HCT116 (cell line): ENCODE measurements around the gene SKI. TPM values are rescaled to one million over a fixed set of nuclear protein-coding genes. Genes with fewer than 3 reads are reported as not detected.

ENCODE experiments used
- ATAC-seq: fragments of 200-7000 bp; cut with Tn5 transposase; 2 replicates; pipeline ENCODE4 v1.9.1; 2020; ENCODE audit warnings: mild to moderate bottlenecking, moderate library complexity
- BruUV-seq: library from RNA; stranded (reverse); fragments of 400-500 nt; replicated peaks from 2 replicates; lab custom pipeline; 2021; lab: Mats Ljungman, UMichigan
- CTCF ChIA-PET: fragments of 300-600 bp; sonication (Branson Sonifier 250); formaldehyde crosslinking; loops from one replicate; lab custom pipeline; 2021; ENCODE audit warnings: antibody characterized with exemption; lab: Charles Lee
- POLR2A ChIA-PET: fragments of 300-600, 350-600 bp; sonication (Branson Sonifier 250); formaldehyde crosslinking; loops from one replicate; lab custom pipeline; 2021; ENCODE audit warnings: antibody characterized with exemption; lab: Charles Lee
- RAD21 ChIA-PET, 2 experiments: fragments of 300-600 bp; sonication (Branson Sonifier 250); formaldehyde crosslinking; loops; one replicate each; lab custom pipeline; 2023; ENCODE audit warnings: low total read pairs in 2 of 2; ENCODE audit not compliant: uncharacterized antibody in 2 of 2, unreplicated experiment in 2 of 2, low non-redundant PET in 1 of 2; lab: Charles Lee
- DNase-seq: peaks from one replicate; pipeline ENCODE4 v3.0.0-alpha.2; 2010; ENCODE audit warnings: low read depth, low spot score
- H2AFZ ChIP-seq: fragments of 200-600 bp; shearing (Covaris generic), sonication (generic); 2 replicates; pipeline ENCODE4 v1.6.1; 2017; ENCODE audit warnings: low read depth, mixed run types, mixed read lengths, antibody characterized with exemption, low read length; ENCODE audit not compliant: poor library complexity, severe bottlenecking
- H3K27ac ChIP-seq: 2 replicates; pipeline ENCODE4 v1.5.1; 2012; ENCODE audit warnings: low read depth, low read length
- H3K27me3 ChIP-seq: fragments of 200-600 bp; sonication (generic); 2 replicates; pipeline ENCODE4 v1.6.1; 2016; ENCODE audit warnings: mixed run types, low read length, mixed read lengths; ENCODE audit not compliant: insufficient read depth
- H3K36me3 ChIP-seq, 2 experiments: fragments of 200-500 bp in 1 of 2; fragments of 200-600 bp in 1 of 2; sonication (Bioruptor generic) in 1 of 2; sonication (generic) in 1 of 2; 2 replicates each; pipeline versions ENCODE4 v1.5.1 to v1.6.1; 2014 to 2016; ENCODE audit warnings: low read length in 2 of 2, inconsistent platforms in 1 of 2, mixed read lengths in 1 of 2, mixed run types in 1 of 2; ENCODE audit not compliant: insufficient read depth in 2 of 2, control insufficient read depth in 1 of 2
- H3K4me1 ChIP-seq, 2 experiments: fragments of 200-600 bp in 1 of 2; sonication (generic) in 1 of 2; 2 replicates each; pipeline versions ENCODE4 v1.5.1 to v1.6.1; 2012 to 2017; ENCODE audit warnings: low read length in 2 of 2, inconsistent platforms in 1 of 2, mild to moderate bottlenecking in 1 of 2, mixed read lengths in 1 of 2, mixed run types in 1 of 2, moderate library complexity in 1 of 2; ENCODE audit not compliant: insufficient read depth in 2 of 2, control insufficient read depth in 1 of 2
- H3K4me2 ChIP-seq: fragments of 200-600 bp; sonication (generic); 2 replicates; pipeline ENCODE4 v1.6.1; 2017; ENCODE audit warnings: mixed run types, low read length, mixed read lengths
- H3K4me3 ChIP-seq, 2 experiments: fragments of 200-600 bp in 1 of 2; sonication (generic) in 1 of 2; replicated peaks in 1 of 2; 2 replicates each; pipeline ENCODE4 v1.5.1; 2011 to 2016; ENCODE audit warnings: low read length in 2 of 2, control low read depth in 1 of 2, low read depth in 1 of 2, mild to moderate bottlenecking in 1 of 2, mixed read lengths in 1 of 2, mixed run types in 1 of 2
- H3K79me2 ChIP-seq: fragments of 200-600 bp; sonication (generic); 2 replicates; pipeline ENCODE4 v1.6.1; 2017; ENCODE audit warnings: mild to moderate bottlenecking, mixed run types, low read length, moderate library complexity, mixed read lengths; ENCODE audit not compliant: insufficient read depth
- H3K9ac ChIP-seq: fragments of 200-600 bp; sonication (generic); 2 replicates; pipeline ENCODE4 v1.6.1; 2016; ENCODE audit warnings: low read length, mixed read lengths
- H3K9me2 ChIP-seq: fragments of 200-600 bp; sonication (generic), shearing (Covaris generic); 2 replicates; pipeline ENCODE4 v1.6.1; 2017; ENCODE audit warnings: mixed run types, mild to moderate bottlenecking, moderate library complexity; ENCODE audit not compliant: insufficient read depth
- H3K9me3 ChIP-seq, 2 experiments: fragments of 200-500 bp in 1 of 2; fragments of 200-600 bp in 1 of 2; sonication (Bioruptor generic) in 1 of 2; sonication (generic) in 1 of 2; 2 replicates each; pipeline ENCODE4 v1.6.1; 2014 to 2017; ENCODE audit warnings: low read length in 2 of 2, mixed read lengths in 2 of 2, inconsistent platforms in 1 of 2, low read depth in 1 of 2, mild to moderate bottlenecking in 1 of 2, mixed run types in 1 of 2, moderate library complexity in 1 of 2; ENCODE audit not compliant: control insufficient read depth in 1 of 2, insufficient read depth in 1 of 2
- H4K20me1 ChIP-seq: fragments of 200-600 bp; sonication (generic), shearing (Covaris generic); 2 replicates; pipeline ENCODE4 v1.6.1; 2017; ENCODE audit warnings: mixed run types, mild to moderate bottlenecking, moderate library complexity; ENCODE audit not compliant: insufficient read depth
- CBX3 ChIP-seq: IDR thresholded peaks from 2 replicates; pipeline ENCODE4 v1.6.1; 2012; ENCODE audit warnings: low read depth
- CEBPB ChIP-seq: IDR thresholded peaks from 2 replicates; pipeline ENCODE4 v1.6.1; 2012; ENCODE audit warnings: low read depth
- EGR1 ChIP-seq: IDR thresholded peaks from 2 replicates; pipeline ENCODE4 v1.6.1; 2012; ENCODE audit warnings: low read depth
- ELF1 ChIP-seq: IDR thresholded peaks from 2 replicates; pipeline ENCODE4 v1.6.1; 2012; ENCODE audit warnings: low read depth, borderline replicate concordance
- EZH2phosphoT487 ChIP-seq: fragments of 200-600 bp; IDR thresholded peaks from 2 replicates; pipeline ENCODE4 v1.6.1; 2018; ENCODE audit warnings: antibody characterized with exemption, borderline replicate concordance
- FOSL1 ChIP-seq: IDR thresholded peaks from 2 replicates; pipeline ENCODE4 v1.6.1; 2012; ENCODE audit warnings: low read depth
- JUND ChIP-seq: IDR thresholded peaks from 2 replicates; pipeline ENCODE4 v1.6.1; 2012
- POLR2A ChIP-seq: IDR thresholded peaks from 2 replicates; pipeline ENCODE4 v1.7.0; 2011; ENCODE audit warnings: borderline replicate concordance; ENCODE audit not compliant: insufficient read depth, insufficient read length; ENCODE audit errors: extremely low read depth
- POLR2AphosphoS5 ChIP-seq: IDR thresholded peaks from 2 replicates; pipeline ENCODE4 v1.6.1; 2011; ENCODE audit warnings: mild to moderate bottlenecking, low read depth, low read length, moderate library complexity
- RAD21 ChIP-seq: IDR thresholded peaks from 2 replicates; pipeline ENCODE4 v1.6.1; 2012; ENCODE audit warnings: low read depth, mild to moderate bottlenecking
- SIN3A ChIP-seq: IDR thresholded peaks from 2 replicates; pipeline ENCODE4 v1.6.1; 2012; ENCODE audit warnings: low read depth
- SP1 ChIP-seq: IDR thresholded peaks from 2 replicates; pipeline ENCODE4 v1.6.1; 2012; ENCODE audit warnings: low read depth
- SRF ChIP-seq: IDR thresholded peaks from 2 replicates; pipeline ENCODE4 v1.6.1; 2012; ENCODE audit warnings: low read depth
- TCF7L2 ChIP-seq: IDR thresholded peaks from 2 replicates; pipeline ENCODE4 v1.7.0; 2011; ENCODE audit warnings: borderline replicate concordance, inconsistent platforms; ENCODE audit not compliant: insufficient read depth, insufficient read length; ENCODE audit errors: extremely low read depth
- ZFX ChIP-seq: fragments of 450-650 bp; IDR thresholded peaks from 2 replicates; pipeline ENCODE4 v1.6.1; 2017
- ZNF274 ChIP-seq: fragments of 200-500 bp; sonication (Bioruptor generic); IDR thresholded peaks from 2 replicates; pipeline ENCODE4 v1.6.1; 2014; ENCODE audit warnings: mild to moderate bottlenecking, low read depth, low read length, inconsistent platforms
- intact Hi-C: fragments of 100-400 bp; cut with micrococcal nuclease; formaldehyde crosslinking; loops from 2 replicates; pipeline ENCODE4 v1.10.0; 2022
- total RNA-seq: library from RNA; stranded (reverse); gene quantifications from one replicate; pipeline ENCODE4 v1.2.1, GENCODE V29; 2021; ENCODE audit not compliant: unreplicated experiment
- TF ChIP-seq, protein P1 (sequence below), 3 experiments: fragments of 200-600 bp in 1 of 3; sonication (generic) in 1 of 3; IDR thresholded peaks in 2 of 3; conservative IDR thresholded peaks in 1 of 3; 2 replicates each; pipeline ENCODE4 v1.5.1; 2012 to 2017; ENCODE audit warnings: low read depth in 2 of 3, low read length in 2 of 3, antibody characterized with exemption in 1 of 3, borderline replicate concordance in 1 of 3, control low read depth in 1 of 3, mild to moderate bottlenecking in 1 of 3, mixed read lengths in 1 of 3, mixed run types in 1 of 3, moderate library complexity in 1 of 3; ENCODE audit not compliant: insufficient read depth in 1 of 3
- TF ChIP-seq, protein P2 (sequence below): IDR thresholded peaks from 2 replicates; pipeline ENCODE4 v1.6.1; 2012
- TF ChIP-seq, protein P3 (sequence below): IDR thresholded peaks from 2 replicates; pipeline ENCODE4 v1.6.1; 2011; ENCODE audit warnings: mild to moderate bottlenecking, low read length, moderate library complexity; ENCODE audit not compliant: insufficient replicate concordance; ENCODE audit errors: extremely low read depth
- TF ChIP-seq, protein P4 (sequence below): IDR thresholded peaks from 2 replicates; pipeline ENCODE4 v1.6.1; 2012

Gene SKI
- total RNA-seq, 1 experiment from 2014 or later: 56.2 TPM

DNA sequence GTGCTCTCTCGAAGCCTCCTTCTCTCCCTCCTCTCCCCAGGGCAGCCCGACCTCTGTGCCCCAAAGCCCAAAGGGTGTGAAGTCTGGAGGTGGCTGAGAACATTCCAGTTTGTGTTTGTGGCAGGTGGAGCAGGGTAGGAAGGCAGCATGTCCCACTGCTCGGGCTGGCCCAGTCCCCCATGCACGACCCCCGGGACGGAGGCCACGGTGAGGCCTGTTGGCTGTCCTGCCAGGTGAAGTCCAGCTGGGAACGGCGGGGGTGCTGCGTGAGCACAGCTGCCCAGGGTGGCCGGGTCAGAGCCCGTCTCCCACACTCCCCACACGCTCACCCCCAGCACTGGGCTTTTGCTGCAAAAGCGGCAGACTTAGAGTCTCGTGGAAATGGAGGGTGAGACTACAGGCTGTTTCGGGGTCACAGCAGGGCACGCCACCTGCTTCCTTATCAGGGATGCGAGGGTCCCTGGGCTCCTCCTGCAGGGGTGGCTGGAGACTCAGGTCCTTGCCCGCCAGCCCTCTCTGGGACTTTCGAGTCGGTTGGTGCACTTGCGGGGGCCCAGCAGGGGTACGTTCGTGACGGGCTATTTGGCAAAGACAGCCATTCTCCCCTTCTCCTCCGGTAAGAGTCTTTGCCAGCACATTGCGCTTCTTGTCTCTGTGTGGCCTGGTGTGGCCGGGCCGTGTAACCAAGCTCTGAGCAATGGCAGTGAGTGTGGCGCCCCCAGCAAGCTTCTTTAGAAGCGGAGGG is 123.0 kb downstream of the SKI start:
- H3K4me2 ChIP-seq: no peak overlapping the region
- no peak overlapping the region for H2AFZ ChIP-seq
- no peak overlapping the region for H3K4me3 ChIP-seq
- ATAC-seq (no peak), DNase-seq (no peak)
- no peaks in the 10 kb centered on the region for H3K4me1 ChIP-seq
- no peaks in the 10 kb centered on the region for H3K27me3 ChIP-seq
- no peaks in the 10 kb centered on the region for H4K20me1 ChIP-seq
- ChIA-PET POLR2A (no interaction called here), RAD21 (no interaction called here), CTCF (no interaction called here)
- no peaks in the 10 kb centered on the region for H3K9me2 ChIP-seq
- H3K27ac ChIP-seq: no peak overlapping the region
- TF ChIP-seq SP1 (no peak), POLR2A (no peak), SRF (no peak), ZNF274 (no peak), CBX3 (no peak), SIN3A (no peak), RAD21 (no peak), ELF1 (no peak), ZFX (no peak), CEBPB (no peak), JUND (no peak), POLR2AphosphoS5 (no peak), EGR1 (no peak), TCF7L2 (no peak), EZH2phosphoT487 (no peak), FOSL1 (no peak)
- TF ChIP-seq, protein P1, sequence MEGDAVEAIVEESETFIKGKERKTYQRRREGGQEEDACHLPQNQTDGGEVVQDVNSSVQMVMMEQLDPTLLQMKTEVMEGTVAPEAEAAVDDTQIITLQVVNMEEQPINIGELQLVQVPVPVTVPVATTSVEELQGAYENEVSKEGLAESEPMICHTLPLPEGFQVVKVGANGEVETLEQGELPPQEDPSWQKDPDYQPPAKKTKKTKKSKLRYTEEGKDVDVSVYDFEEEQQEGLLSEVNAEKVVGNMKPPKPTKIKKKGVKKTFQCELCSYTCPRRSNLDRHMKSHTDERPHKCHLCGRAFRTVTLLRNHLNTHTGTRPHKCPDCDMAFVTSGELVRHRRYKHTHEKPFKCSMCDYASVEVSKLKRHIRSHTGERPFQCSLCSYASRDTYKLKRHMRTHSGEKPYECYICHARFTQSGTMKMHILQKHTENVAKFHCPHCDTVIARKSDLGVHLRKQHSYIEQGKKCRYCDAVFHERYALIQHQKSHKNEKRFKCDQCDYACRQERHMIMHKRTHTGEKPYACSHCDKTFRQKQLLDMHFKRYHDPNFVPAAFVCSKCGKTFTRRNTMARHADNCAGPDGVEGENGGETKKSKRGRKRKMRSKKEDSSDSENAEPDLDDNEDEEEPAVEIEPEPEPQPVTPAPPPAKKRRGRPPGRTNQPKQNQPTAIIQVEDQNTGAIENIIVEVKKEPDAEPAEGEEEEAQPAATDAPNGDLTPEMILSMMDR (IDR thresholded peaks at IDR 0.05 in 2 of 3, conservative IDR thresholded peaks at IDR 0.05 in 1 of 3; ENCODE audit: borderline replicate concordance in 1 of 3, insufficient read depth in 1 of 3, low read depth in 2 of 3, low read length in 2 of 3): no peak
- TF ChIP-seq, protein P2, sequence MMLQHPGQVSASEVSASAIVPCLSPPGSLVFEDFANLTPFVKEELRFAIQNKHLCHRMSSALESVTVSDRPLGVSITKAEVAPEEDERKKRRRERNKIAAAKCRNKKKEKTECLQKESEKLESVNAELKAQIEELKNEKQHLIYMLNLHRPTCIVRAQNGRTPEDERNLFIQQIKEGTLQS: no peak
- TF ChIP-seq, protein P3, sequence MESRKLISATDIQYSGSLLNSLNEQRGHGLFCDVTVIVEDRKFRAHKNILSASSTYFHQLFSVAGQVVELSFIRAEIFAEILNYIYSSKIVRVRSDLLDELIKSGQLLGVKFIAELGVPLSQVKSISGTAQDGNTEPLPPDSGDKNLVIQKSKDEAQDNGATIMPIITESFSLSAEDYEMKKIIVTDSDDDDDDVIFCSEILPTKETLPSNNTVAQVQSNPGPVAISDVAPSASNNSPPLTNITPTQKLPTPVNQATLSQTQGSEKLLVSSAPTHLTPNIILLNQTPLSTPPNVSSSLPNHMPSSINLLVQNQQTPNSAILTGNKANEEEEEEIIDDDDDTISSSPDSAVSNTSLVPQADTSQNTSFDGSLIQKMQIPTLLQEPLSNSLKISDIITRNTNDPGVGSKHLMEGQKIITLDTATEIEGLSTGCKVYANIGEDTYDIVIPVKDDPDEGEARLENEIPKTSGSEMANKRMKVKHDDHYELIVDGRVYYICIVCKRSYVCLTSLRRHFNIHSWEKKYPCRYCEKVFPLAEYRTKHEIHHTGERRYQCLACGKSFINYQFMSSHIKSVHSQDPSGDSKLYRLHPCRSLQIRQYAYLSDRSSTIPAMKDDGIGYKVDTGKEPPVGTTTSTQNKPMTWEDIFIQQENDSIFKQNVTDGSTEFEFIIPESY: no peak
- TF ChIP-seq, protein P4, sequence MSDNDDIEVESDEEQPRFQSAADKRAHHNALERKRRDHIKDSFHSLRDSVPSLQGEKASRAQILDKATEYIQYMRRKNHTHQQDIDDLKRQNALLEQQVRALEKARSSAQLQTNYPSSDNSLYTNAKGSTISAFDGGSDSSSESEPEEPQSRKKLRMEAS: no peak
- intact Hi-C loops: no loop called here
- H3K9ac ChIP-seq: no peak overlapping the region
- no peaks in the 10 kb centered on the region for H3K9me3 ChIP-seq
- H3K79me2 ChIP-seq: no peaks in the 10 kb centered on the region
- no TSS peak for BruUV-seq
- no peaks in the 10 kb centered on the region for H3K36me3 ChIP-seq
